ENCODE measurements around the gene TRIM71. TPM values are rescaled to one million over a fixed set of nuclear protein-coding genes. Genes with fewer than 3 reads are reported as not detected.
"Not testable (repeated sequence)": the region's sequence is repeated elsewhere in the genome, so short reads cannot be mapped to it uniquely, and the experiment has no call there.

TRIM71 gene
- total and polyA plus RNA-seq, 9 donors = 0.05 to 0.43 (median 0.07) TPM; not detected in 4

GRCh38 chr3:32897981-32898623, 80.3 kb downstream of the TRIM71 start:
- H3K27ac ChIP-seq = no peak overlapping the region
- no peaks in the 10 kb centered on the region for H3K36me3 ChIP-seq
- no peak overlapping the region for H3K4me3 ChIP-seq
- no peaks in the 10 kb centered on the region for H3K4me1 ChIP-seq (ENCODE audit: insufficient read depth)
- TF ChIP-seq EP300 (IDR thresholded peaks at IDR 0.05) (no peak), CTCF (IDR thresholded peaks at IDR 0.05) (no peak), POLR2A (IDR thresholded peaks at IDR 0.05) (no peak)
- intact Hi-C loops (cut with DNase I) = no loop called here
- H3K27me3 ChIP-seq = no peaks in the 10 kb centered on the region
- DNase-seq = no peak
- 79 to 82% (median 81%) methylated on average over 5 of the region's 5 CpGs for WGBS, 3 donors
- no peaks in the 10 kb centered on the region for H3K9me3 ChIP-seq

GRCh38 chr3:32899265-32899664, 81.5 kb downstream of the TRIM71 start:
- H3K27ac ChIP-seq = no peak overlapping the region
- no peaks in the 10 kb centered on the region for H3K9me3 ChIP-seq

GRCh38 chr3:32901005-32901932, 83.5 kb downstream of the TRIM71 start:
- no peak overlapping the region for H3K4me3 ChIP-seq
- H3K27me3 ChIP-seq = no peaks in the 10 kb centered on the region
- no peak overlapping the region for H3K27ac ChIP-seq
- intact Hi-C loops (cut with DNase I) = loop anchor here in 1 of 4 donors (1.0 kb wide), 1 partner anchor 20 kb away; no protein-coding TSS in a partner anchor
- DNase-seq = no peak
- no peaks in the 10 kb centered on the region for H3K9me3 ChIP-seq
- no peaks in the 10 kb centered on the region for H3K36me3 ChIP-seq
- 72 to 75% (median 73%) methylated on average over 7 of the region's 7 CpGs for WGBS, 3 donors
- TF ChIP-seq EP300 (IDR thresholded peaks at IDR 0.05) = no peak
- no peak for TF ChIP-seq POLR2A (IDR thresholded peaks at IDR 0.05)
- TF ChIP-seq CTCF (IDR thresholded peaks at IDR 0.05) = no peak
- no peaks in the 10 kb centered on the region for H3K4me1 ChIP-seq (ENCODE audit: insufficient read depth)

More at GRCh38 chr3:32899265-32899664, 81.5 kb downstream of the TRIM71 start:
- Histone ChIP-seq H3K4me3 (no peak overlapping the region), H3K36me3 (no peaks in the 10 kb centered on the region), H3K27me3 (no peaks in the 10 kb centered on the region), H3K4me1 (ENCODE audit: insufficient read depth) (no peaks in the 10 kb centered on the region)
- 87 to 92% (median 90%) methylated on average over 2 of the region's 2 CpGs for WGBS, 3 donors
- no peak for DNase-seq
- intact Hi-C loops (cut with DNase I) = no loop called here
- TF ChIP-seq POLR2A (IDR thresholded peaks at IDR 0.05) (no peak), CTCF (IDR thresholded peaks at IDR 0.05) (no peak), EP300 (IDR thresholded peaks at IDR 0.05) (no peak)

GRCh38 chr3:32902887-32903371, 85.1 kb downstream of the TRIM71 start:
- intact Hi-C loops (cut with DNase I); H3K27me3 ChIP-seq; H3K9me3 ChIP-seq; H3K4me3 ChIP-seq; H3K27ac ChIP-seq; H3K4me1 ChIP-seq (ENCODE audit: insufficient read depth); H3K36me3 ChIP-seq: not testable (repeated sequence)
- peak in 4 of 5 donors; percentile 33 to 67 (median 50) for DNase-seq
- peak in 1 of 3 donors; percentile 25 for TF ChIP-seq CTCF (IDR thresholded peaks at IDR 0.05)
- 20 to 24% (median 21%) methylated on average over 31 of the region's 31 CpGs for WGBS, 3 donors
